ENCODE measurements around the gene FAM25G. TPM values are rescaled to one million over a fixed set of nuclear protein-coding genes. Genes with fewer than 3 reads are reported as not detected.

Gene FAM25G
- total and polyA plus RNA-seq, 2 donors (not counting 3 experiments of a cell fraction or from before 2014, with no cell fraction given), result not detected

- FAIRE-seq, result no peak
- Histone ChIP-seq H3K79me2 (ENCODE audit: control insufficient read depth, insufficient read depth, low read length) (no peaks in the 10 kb centered on the region), H2AFZ (ENCODE audit: low read depth, low read length) (no peak overlapping the region), H3K4me1 (ENCODE audit: control insufficient read depth, extremely low read depth, insufficient read depth, low read length) (no peaks in the 10 kb centered on the region), H3K4me3 (replicated peaks in 1 of 3; ENCODE audit: insufficient read depth in 1 of 3, low read depth in 1 of 3, low read length in 3 of 3) (no peak overlapping the region), H3K4me2 (ENCODE audit: insufficient read depth, low read length) (no peak overlapping the region), H4K20me1 (replicated peaks; ENCODE audit: control insufficient read depth, extremely low read depth, insufficient read depth, low read length) (no peaks in the 10 kb centered on the region), H3K9ac (replicated peaks; ENCODE audit: extremely low read depth, insufficient read depth, low read length) (no peak overlapping the region), H3K27me3 (ENCODE audit: control insufficient read depth in 2 of 2, insufficient read depth in 2 of 2, low read length in 2 of 2) (no peaks in the 10 kb centered on the region), H3K9me3 (replicated peaks; ENCODE audit: control insufficient read depth, insufficient read depth, low read length) (no peaks in the 10 kb centered on the region), H3K36me3 (ENCODE audit: control insufficient read depth in 2 of 2, extremely low read depth in 1 of 2, insufficient read depth in 2 of 2, low read length in 2 of 2) (no peaks in the 10 kb centered on the region), H3K9me1 (replicated peaks; ENCODE audit: control insufficient read depth, extremely low read depth, insufficient read depth, low read length) (no peaks in the 10 kb centered on the region), H3K27ac (ENCODE audit: insufficient read depth, low read depth, low read length) (no peak overlapping the region)
- CTCF ChIA-PET, result no interaction called here
- intact Hi-C loops (cut with micrococcal nuclease) (no loop called here), dilution Hi-C loops (cut with MboI; ENCODE audit: extremely low pct_ligation_motif_present, low sequenced_read_pairs) (no loop called here)
- DNase-seq (ENCODE audit: low read depth, low spot score), result no peak
- no TSS peak for BruUV-seq (replicated peaks)
- no peak for TF ChIP-seq JUN (IDR thresholded peaks at IDR 0.05; ENCODE audit: borderline replicate concordance, insufficient read depth, insufficient read length, low read depth)
- TF ChIP-seq MAX (IDR thresholded peaks at IDR 0.05; ENCODE audit: insufficient read depth, insufficient read length), result no peak
- no peak for TF ChIP-seq CTCF (IDR thresholded peaks at IDR 0.05; ENCODE audit: extremely low read depth in 1 of 2, insufficient read depth in 1 of 2, low read depth in 1 of 2, low read length in 2 of 2)
- no peak for TF ChIP-seq GATA2 (IDR thresholded peaks at IDR 0.05; ENCODE audit: insufficient read depth, insufficient read length, low read depth, low read length)
- no peak for TF ChIP-seq FOS (IDR thresholded peaks at IDR 0.05; ENCODE audit: borderline replicate concordance, insufficient read depth, low read length)
- TF ChIP-seq POLR2A (IDR thresholded peaks at IDR 0.05; ENCODE audit: low read depth, low read length), result no peak
- POLR2A ChIA-PET, result no interaction called here
These were observed 33.7 kb downstream of the FAM25G start for GRCh38 chr10:47457826-47458225.

- no peaks in the 10 kb centered on the region for H4K20me1 ChIP-seq (replicated peaks; ENCODE audit: control insufficient read depth, extremely low read depth, insufficient read depth, low read length)
- intact Hi-C loops (cut with micrococcal nuclease), result no loop called here
- DNase-seq (ENCODE audit: low read depth, low spot score), result no peak
- H3K4me1 ChIP-seq (ENCODE audit: control insufficient read depth, extremely low read depth, insufficient read depth, low read length), result no peaks in the 10 kb centered on the region
- H3K79me2 ChIP-seq (ENCODE audit: control insufficient read depth, insufficient read depth, low read length), result no peaks in the 10 kb centered on the region
- no peak overlapping the region for H3K27ac ChIP-seq (ENCODE audit: insufficient read depth, low read depth, low read length)
- dilution Hi-C loops (cut with MboI; ENCODE audit: extremely low pct_ligation_motif_present, low sequenced_read_pairs), result no loop called here
- ChIA-PET CTCF (no interaction called here), POLR2A (no interaction called here)
- no peak overlapping the region for H2AFZ ChIP-seq (ENCODE audit: low read depth, low read length)
- H3K36me3 ChIP-seq (ENCODE audit: control insufficient read depth in 2 of 2, extremely low read depth in 1 of 2, insufficient read depth in 2 of 2, low read length in 2 of 2), result no peaks in the 10 kb centered on the region
- H3K9me3 ChIP-seq (replicated peaks; ENCODE audit: control insufficient read depth, insufficient read depth, low read length), result no peaks in the 10 kb centered on the region
- H3K27me3 ChIP-seq (ENCODE audit: control insufficient read depth in 2 of 2, insufficient read depth in 2 of 2, low read length in 2 of 2), result no peaks in the 10 kb centered on the region
- H3K9ac ChIP-seq (replicated peaks; ENCODE audit: extremely low read depth, insufficient read depth, low read length), result no peak overlapping the region
- no peak for FAIRE-seq
- H3K4me3 ChIP-seq (replicated peaks in 1 of 3; ENCODE audit: insufficient read depth in 1 of 3, low read depth in 1 of 3, low read length in 3 of 3), result no peak overlapping the region
- H3K4me2 ChIP-seq (ENCODE audit: insufficient read depth, low read length), result no peak overlapping the region
- TF ChIP-seq FOS (IDR thresholded peaks at IDR 0.05; ENCODE audit: borderline replicate concordance, insufficient read depth, low read length) (no peak), EZH2 (IDR thresholded peaks at IDR 0.05; ENCODE audit: borderline replicate concordance, low read depth, low read length, severe bottlenecking) (no peak), GATA2 (IDR thresholded peaks at IDR 0.05; ENCODE audit: insufficient read depth, insufficient read length, low read depth, low read length) (no peak), MYC (IDR thresholded peaks at IDR 0.05; ENCODE audit: low read depth, low read length) (no peak), POLR2AphosphoS5 (IDR thresholded peaks at IDR 0.05; ENCODE audit: insufficient read depth, low read depth, low read length) (no peak), MAX (IDR thresholded peaks at IDR 0.05; ENCODE audit: insufficient read depth, insufficient read length) (no peak)
- no peaks in the 10 kb centered on the region for H3K9me1 ChIP-seq (replicated peaks; ENCODE audit: control insufficient read depth, extremely low read depth, insufficient read depth, low read length)
- no TSS peak for BruUV-seq (replicated peaks)
These were observed 34.0 kb downstream of the FAM25G start for GRCh38 chr10:47457528-47457820.
